Right cardiac atrium (tissue), 5 donors: ENCODE data around the gene C9orf50. TPM values are rescaled to one million over a fixed set of nuclear protein-coding genes. Genes with fewer than 3 reads are reported as not detected.
"Not testable (repeated sequence)": the region's sequence is repeated elsewhere in the genome, so short reads cannot be mapped to it uniquely, and the experiment has no call there.

Experiments
- ATAC-seq, 2 donors: fragments of 200-7000 bp; cut with Tn5 transposase; one replicate each; pipeline versions ENCODE4 v1.8.0 to v1.9.1; 2020; ENCODE audit warnings: moderate library complexity in 2 of 2, mild to moderate bottlenecking in 1 of 2
- DNase-seq, 3 donors: peaks; one replicate each; pipeline ENCODE4 v3.0.0-alpha.2; 2020
- H3K27ac ChIP-seq: one replicate; pipeline ENCODE4 v1.5.1; 2013; ENCODE audit warnings: mild to moderate bottlenecking, low read length, control low read depth, moderate library complexity
- H3K27me3 ChIP-seq: one replicate; pipeline ENCODE4 v1.6.1; 2013; ENCODE audit not compliant: control insufficient read depth, insufficient read depth
- H3K4me1 ChIP-seq: one replicate; pipeline ENCODE4 v1.6.1; 2013; ENCODE audit warnings: low read length; ENCODE audit not compliant: control insufficient read depth, insufficient read depth
- H3K4me3 ChIP-seq: one replicate; pipeline ENCODE4 v1.5.1; 2013; ENCODE audit warnings: low read length, control low read depth
- H3K9me3 ChIP-seq: one replicate; pipeline ENCODE4 v1.6.1; 2013; ENCODE audit warnings: low read length; ENCODE audit not compliant: control insufficient read depth
- WGBS: extraction: QIAGEN DNeasy Blood & Tissue Kit; methylation state at CpG from one replicate; pipeline ENCODE4 v1.1.7; 2013; 5-methylcytosine and 5-hydroxymethylcytosine counted together
- intact Hi-C, 4 donors: fragments of 100-400 bp; cut with DNase I; formaldehyde crosslinking; loops; one replicate each; pipeline versions ENCODE4 v1.11.0 to v1.14.0; 2022 to 2023
- polyA plus RNA-seq: library from polyadenylated mRNA; stranded (reverse); fragments of 200-250 nt; gene quantifications from one replicate; pipeline ENCODE4 v1.2.3, GENCODE V29; 2013
- total RNA-seq, 4 donors: library from RNA; stranded (reverse); fragmentation: NEBNext Ultra II Directional; extraction: Animal tissue kit (Norgen Biotek cat#: 25700); gene quantifications; one replicate each; pipeline ENCODE4 v1.2.1, GENCODE V29; 2021
- donor health status: healthy with polysubstance abuse.
- donor health status: DM: no; HTN: yes; CAD: no.
- donor health status: DM: no; HTN: no; CAD: no.
- donor health status: DM: no; HTN: yes; CAD: no; lungs with severe emphysema.
- donor health status: DM: yes; HTN: yes; CAD: no.

C9orf50 gene
- total and polyA plus RNA-seq, 5 donors, result 0.20 TPM; not detected in 4

DNA sequence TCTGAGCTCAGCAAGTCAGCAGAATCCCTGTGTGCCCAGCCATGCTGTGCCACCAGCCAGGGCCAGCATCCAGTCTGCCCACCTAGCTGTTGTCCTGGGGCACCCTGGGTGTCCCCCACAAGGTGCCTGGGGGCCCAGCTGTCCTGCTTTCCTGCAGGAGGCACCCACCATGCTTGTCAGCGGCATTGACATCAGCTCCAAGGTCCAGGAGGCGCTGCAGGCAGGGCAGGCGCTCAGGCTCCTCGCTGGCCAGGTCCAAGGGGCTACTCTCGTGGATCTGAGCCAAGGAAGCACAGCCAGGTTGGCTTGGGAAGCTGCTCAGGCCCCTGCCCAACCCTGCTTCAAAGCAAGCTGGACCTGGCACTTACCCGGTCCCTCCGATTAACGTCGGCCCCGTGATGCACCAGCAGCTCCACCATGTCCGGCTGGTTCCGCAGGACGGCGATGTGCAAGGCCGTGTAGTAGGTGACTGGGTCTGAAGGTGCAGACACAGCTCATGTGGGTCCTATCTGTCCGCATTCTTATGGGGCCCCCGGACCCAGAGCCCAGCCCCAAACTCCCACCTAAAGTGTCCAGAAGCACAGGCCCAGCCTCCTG lies 18.2 kb upstream of the C9orf50 start:
- Histone ChIP-seq H3K27me3 (no peaks in the 10 kb centered on the region), H3K9me3 (no peaks in the 10 kb centered on the region), H3K27ac (no peak overlapping the region), H3K4me3 (no peak overlapping the region), H3K4me1 (peaks cover 6% of the 10 kb centered on the region)
- no peak for ATAC-seq
- DNase-seq, result peak in 1 of 3 donors; percentile 50
- 93% methylated on average over 17 of the region's 17 CpGs for WGBS
- intact Hi-C loops, result no loop called here

DNA sequence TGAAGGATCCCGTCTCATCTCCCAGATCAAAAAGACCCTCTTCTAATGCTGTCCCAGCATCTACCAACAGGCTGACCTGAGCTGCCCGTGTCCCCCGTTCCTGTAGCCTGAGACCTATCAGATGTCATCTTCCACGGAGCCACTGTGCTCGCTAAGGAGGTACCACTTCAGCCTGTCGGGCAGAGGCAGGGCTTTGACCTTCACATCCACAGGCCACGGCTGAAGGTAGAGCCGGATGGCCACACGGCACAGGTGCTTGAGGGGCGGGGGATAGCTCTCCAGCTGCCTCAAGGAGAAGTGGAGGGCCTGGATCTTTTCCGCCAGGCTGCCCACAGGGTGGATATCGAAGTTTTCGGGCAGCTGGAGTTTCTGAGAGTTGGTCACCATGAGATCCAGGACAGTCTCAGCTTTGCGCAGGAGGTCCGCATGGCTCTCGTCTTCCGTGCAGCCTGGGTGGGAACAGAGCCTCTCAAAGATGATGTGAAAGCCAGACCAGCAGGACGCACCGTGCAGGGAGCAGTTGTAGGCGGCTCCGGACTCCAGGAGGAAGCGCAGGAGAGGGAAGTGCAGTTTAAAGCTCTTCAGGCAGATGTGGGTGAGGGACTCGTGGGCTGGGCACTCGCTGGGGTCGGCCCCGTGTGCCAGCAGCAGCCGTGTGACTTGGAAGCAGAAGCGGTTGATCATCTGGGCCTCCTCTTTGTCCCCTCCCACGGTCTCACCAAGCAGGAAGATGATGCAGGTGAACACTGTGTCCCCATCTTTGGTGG lies 17.0 kb upstream of the C9orf50 start:
- Histone ChIP-seq H3K27ac (no peak overlapping the region), H3K4me1 (peaks cover 6% of the 10 kb centered on the region), H3K9me3 (no peaks in the 10 kb centered on the region), H3K27me3 (no peaks in the 10 kb centered on the region), H3K4me3 (no peak overlapping the region)
- intact Hi-C loops, result no loop called here
- ATAC-seq, result no peak
- 70% methylated on average over 29 of the region's 29 CpGs for WGBS
- DNase-seq, result peak in 2 of 3 donors; percentile 32 to 38

DNA sequence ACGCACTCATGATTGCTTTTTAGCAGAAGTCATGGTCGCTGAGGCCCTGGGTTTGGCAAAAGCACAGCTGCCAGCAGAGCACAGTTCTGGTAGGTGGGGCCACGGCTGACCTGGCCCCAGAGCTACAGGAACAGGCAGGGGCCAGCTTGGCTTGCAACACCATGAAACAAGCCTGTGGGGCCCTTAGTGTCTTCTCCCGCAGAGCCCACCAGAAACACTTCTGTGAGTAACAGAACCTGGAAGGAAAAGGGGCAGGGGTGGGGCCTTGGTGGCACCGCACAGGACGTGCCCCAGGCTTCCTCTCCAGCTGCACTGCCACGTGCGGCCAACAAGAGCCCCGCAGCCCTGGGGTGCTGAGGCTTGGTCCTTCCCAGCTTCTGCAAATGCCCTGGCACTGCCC lies 16.2 kb upstream of the C9orf50 start:
- no peak overlapping the region for H3K4me3 ChIP-seq
- H3K9me3 ChIP-seq, result no peaks in the 10 kb centered on the region
- H3K27ac ChIP-seq, result no peak overlapping the region
- H3K4me1 ChIP-seq, result peaks cover 6% of the 10 kb centered on the region
- no peak for ATAC-seq
- no peaks in the 10 kb centered on the region for H3K27me3 ChIP-seq
- 61% methylated on average over 9 of the region's 9 CpGs for WGBS
- peak in 2 of 3 donors; percentile 46 to 49 for DNase-seq
- intact Hi-C loops, result no loop called here

DNA sequence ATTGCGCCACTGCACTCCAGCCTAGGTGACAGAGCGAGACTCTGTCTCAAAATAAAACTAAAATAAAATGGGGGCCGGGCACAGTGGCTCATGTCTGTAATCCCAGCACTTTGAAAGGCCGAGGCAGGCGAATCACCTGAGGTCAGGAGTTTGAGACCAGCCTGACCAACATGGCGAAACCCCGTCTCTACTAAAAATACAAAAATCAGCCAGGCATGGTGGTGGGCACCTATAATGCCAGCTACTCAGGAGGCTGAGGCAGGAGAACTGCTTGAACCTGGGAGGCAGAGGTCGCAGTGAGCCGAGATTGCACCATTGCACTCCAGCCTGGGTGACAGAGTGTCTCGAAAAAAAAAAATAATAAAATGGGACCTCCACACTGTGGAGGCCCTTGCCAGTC lies 15.4 kb upstream of the C9orf50 start:
- H3K27ac ChIP-seq, H3K27me3 ChIP-seq, H3K4me3 ChIP-seq, intact Hi-C loops, H3K9me3 ChIP-seq, ATAC-seq, H3K4me1 ChIP-seq: not testable (repeated sequence)
- WGBS, result 89% methylated on average over 10 of the region's 10 CpGs
- peak in 2 of 3 donors; percentile 15 to 37 for DNase-seq

DNA sequence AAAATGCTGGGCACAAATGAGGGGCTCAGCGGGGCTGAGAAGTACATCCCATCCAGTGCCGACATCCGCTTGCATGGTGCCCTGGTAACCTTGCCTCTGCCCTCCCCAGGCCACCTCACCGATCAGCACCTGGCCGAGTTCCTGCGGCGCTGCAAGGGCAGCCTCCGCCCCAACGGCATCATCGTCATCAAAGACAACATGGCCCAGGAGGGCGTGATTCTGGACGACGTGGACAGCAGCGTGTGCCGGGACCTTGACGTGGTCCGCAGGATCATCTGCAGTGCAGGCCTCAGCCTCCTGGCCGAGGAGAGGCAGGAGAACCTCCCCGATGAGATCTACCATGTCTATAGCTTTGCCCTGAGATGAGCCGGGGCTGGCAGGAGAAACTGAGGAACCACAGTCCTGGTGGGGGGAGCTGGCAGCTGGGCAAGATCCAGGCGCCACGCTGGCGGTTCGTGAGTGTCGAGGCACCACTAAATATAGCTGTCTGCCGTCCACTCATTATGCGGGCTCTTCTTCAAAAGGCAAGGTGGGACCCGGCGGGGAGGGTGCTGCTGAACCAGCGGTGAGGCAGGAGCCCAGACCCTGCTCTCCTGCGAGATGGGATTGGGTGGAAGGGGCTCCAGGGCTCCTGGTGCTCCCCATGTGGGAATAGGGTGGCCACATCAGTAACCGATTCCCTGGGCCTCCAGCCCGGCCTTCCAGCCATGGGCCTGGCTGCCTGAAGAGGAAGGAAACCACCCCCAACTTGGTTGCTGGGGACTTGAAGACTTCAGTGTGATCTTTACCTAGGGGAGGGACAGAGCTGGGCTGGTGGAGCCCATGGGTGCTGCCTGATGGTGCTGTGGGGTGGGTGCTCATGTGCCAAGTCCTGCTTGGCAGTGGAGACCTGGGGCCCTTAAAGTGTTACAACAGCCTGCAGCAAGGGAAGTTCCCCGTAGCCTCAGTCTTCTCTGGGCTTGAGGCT lies 14.5 kb upstream of the C9orf50 start:
- DNase-seq (peak in 2 of 3 donors; percentile 41 to 52), ATAC-seq (no peak)
- no peaks in the 10 kb centered on the region for H3K27me3 ChIP-seq
- no peak overlapping the region for H3K27ac ChIP-seq
- no peak overlapping the region for H3K4me3 ChIP-seq
- H3K9me3 ChIP-seq, result no peaks in the 10 kb centered on the region
- intact Hi-C loops, result no loop called here
- peaks cover 6% of the 10 kb centered on the region for H3K4me1 ChIP-seq
- 86% methylated on average over 34 of the region's 34 CpGs for WGBS

DNA sequence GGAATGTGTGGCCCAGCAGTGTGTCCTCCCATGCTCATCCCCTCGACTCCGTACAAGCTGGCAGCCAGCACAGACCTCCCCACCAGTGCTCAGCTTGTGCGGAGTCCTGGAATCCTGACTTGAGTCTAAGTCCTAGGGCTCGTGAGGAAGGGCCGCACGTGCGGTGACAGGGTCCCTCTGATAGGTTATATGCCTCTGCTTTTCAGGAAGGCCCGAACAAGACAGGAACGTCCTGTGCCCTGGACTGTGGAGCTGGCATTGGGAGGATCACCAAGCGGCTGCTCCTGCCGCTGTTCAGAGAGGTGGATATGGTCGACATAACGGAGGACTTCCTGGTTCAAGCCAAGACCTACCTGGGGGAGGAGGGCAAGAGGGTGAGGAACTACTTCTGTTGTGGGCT lies 12.9 kb upstream of the C9orf50 start:
- Histone ChIP-seq H3K27me3 (no peaks in the 10 kb centered on the region), H3K4me1 (peaks cover 6% of the 10 kb centered on the region), H3K27ac (no peak overlapping the region), H3K4me3 (no peak overlapping the region), H3K9me3 (no peaks in the 10 kb centered on the region)
- DNase-seq (peak in 1 of 3 donors; percentile 28), ATAC-seq (no peak)
- intact Hi-C loops, result no loop called here
- whole genome bisulfite sequencing, result 81% methylated on average over 13 of the region's 13 CpGs

DNA sequence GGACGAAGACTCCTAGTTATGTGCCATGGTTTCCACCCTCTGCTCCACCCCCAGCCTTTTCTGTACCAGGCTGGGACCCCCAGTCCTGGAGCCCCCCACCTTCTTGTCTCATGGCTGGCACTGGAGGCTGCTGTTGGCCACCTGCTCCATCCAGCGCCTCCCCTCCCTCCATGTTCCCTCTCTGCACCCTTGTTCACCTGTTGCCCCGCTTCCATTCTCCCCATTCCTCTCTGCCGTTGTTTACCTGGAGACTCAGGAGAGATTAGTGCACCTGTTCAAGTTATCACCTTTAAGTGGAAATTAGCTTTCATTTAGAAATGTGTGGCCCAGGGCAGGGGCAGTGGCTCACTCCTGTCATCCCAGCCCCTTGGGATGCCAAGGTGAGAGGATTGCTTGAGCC lies 12.3 kb upstream of the C9orf50 start:
- intact Hi-C loops, result no loop called here
- DNase-seq, result peak in 2 of 3 donors; percentile 11 to 37
- no peaks in the 10 kb centered on the region for H3K27me3 ChIP-seq
- H3K4me3 ChIP-seq, result no peak overlapping the region
- WGBS, result 94% methylated on average over 4 of the region's 4 CpGs
- peaks cover 6% of the 10 kb centered on the region for H3K4me1 ChIP-seq
- H3K9me3 ChIP-seq, result no peaks in the 10 kb centered on the region
- H3K27ac ChIP-seq, result no peak overlapping the region
- no peak for ATAC-seq

DNA sequence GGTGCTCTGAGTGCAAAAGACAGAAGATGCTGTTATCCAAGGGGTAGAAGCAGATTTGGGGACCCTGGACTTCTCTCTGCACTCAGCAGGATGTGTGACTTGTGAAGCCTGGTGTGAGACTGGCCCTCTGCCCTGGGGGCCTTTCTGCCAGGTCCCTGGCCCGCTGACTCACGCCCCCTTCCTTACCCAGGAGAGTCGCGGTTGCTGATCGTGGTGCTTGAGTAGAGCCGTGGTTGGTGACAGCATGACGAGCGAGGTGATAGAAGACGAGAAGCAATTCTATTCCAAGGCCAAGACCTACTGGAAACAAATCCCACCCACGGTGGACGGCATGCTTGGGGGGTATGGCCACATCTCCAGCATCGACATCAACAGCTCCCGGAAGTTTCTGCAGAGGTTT lies 11.6 kb upstream of the C9orf50 start:
- no peaks in the 10 kb centered on the region for H3K9me3 ChIP-seq
- 47% methylated on average over 13 of the region's 13 CpGs for WGBS
- H3K4me1 ChIP-seq, result peaks cover 6% of the 10 kb centered on the region
- no peak overlapping the region for H3K4me3 ChIP-seq
- intact Hi-C loops, result no loop called here
- H3K27ac ChIP-seq, result no peak overlapping the region
- DNase-seq (peak in 2 of 3 donors; percentile 42 to 61), ATAC-seq (peak in 1 of 2 donors; percentile 3)
- H3K27me3 ChIP-seq, result no peaks in the 10 kb centered on the region

DNA sequence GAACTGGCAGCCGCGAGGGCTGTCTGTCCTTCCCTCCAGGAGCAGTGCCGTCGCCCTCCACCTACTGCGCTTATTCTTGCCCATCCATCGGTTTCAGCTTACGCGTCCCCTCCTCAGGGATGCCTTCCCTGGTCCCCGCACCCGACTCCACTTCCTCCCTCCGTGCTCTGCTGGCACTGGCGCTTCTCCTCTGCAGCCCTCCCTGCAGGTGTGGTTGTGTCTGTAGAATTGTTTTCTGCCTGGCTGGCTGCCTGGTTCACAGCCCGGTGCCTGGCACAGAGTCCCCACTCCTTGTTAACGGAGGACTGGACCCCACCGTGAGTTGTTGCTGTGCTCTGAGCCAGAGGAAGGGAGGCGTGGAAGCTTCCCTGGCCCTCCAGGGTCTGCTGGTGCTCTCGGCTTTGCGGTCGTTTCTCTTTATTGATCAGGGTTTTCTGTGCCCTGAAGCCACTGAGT lies 10.8 kb upstream of the C9orf50 start:
- H3K9me3 ChIP-seq, result no peaks in the 10 kb centered on the region
- no peak overlapping the region for H3K27ac ChIP-seq
- no peak overlapping the region for H3K4me3 ChIP-seq
- WGBS, result 72% methylated on average over 19 of the region's 19 CpGs
- ATAC-seq (no peak), DNase-seq (peak in 1 of 3 donors; percentile 57)
- H3K4me1 ChIP-seq, result peaks cover 6% of the 10 kb centered on the region
- H3K27me3 ChIP-seq, result no peaks in the 10 kb centered on the region
- intact Hi-C loops, result no loop called here

DNA sequence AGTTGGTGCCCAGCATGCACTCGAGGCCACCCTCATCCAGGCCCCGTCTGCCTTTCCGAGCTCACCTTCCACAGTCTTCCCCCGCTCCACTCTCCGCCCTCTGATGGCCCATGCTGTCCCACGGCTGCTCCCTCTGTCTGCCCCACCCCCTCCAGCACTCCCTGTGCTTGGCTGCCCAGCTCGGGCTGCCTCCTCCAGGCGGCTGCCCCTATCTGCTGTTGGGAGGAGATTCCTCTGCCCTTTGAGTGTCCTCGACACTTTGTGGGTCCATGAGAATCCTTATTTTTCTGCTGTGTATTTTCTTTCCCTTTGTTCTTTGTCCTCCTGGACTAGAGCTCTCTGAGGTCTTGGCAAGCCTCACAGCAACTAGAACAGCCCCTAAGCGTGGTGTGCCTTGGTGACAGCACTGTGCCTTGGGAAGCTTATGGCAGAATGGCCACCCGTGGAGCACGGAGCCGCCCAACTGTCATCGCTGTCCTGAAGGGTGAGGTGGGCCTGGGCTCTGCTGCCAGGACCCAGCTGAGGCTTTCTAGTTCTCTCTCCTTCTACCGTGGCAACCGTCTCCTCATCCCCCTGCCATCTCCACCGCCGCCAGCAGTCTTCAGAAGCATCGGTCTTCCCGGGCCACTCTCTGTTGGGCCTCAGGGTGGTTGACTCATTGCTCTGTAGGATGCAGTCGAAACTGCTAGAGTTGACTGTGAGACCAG lies 10.2 kb upstream of the C9orf50 start:
- peak overlapping the region; percentile 2 for H3K27ac ChIP-seq
- H3K4me3 ChIP-seq, result no peak overlapping the region
- H3K4me1 ChIP-seq, result peaks cover 6% of the 10 kb centered on the region
- WGBS, result 53% methylated on average over 21 of the region's 21 CpGs
- ATAC-seq, result peak in 1 of 2 donors; percentile 36
- intact Hi-C loops, result no loop called here
- peak in 2 of 3 donors; percentile 57 to 64 for DNase-seq
- no peaks in the 10 kb centered on the region for H3K27me3 ChIP-seq
- no peaks in the 10 kb centered on the region for H3K9me3 ChIP-seq
